HT-29 (cell line): ENCODE data around the gene ZNF555. TPM values are rescaled to one million over a fixed set of nuclear protein-coding genes. Genes with fewer than 3 reads are reported as not detected.
A peak's percentile ranks its signal among the peaks of the same experiment; 100 is the strongest.
"Not testable (repeated sequence)": the region's sequence is repeated elsewhere in the genome, so short reads cannot be mapped to it uniquely, and the experiment has no call there.

Experiments used
- DNase-seq: peaks from one replicate; pipeline ENCODE4 v3.0.0-alpha.2; 2015; ENCODE audit warnings: low spot score
- total RNA-seq: library from RNA; depleted of rRNA; stranded (reverse); fragments of >200 nt; shearing (Covaris generic); gene quantifications from 2 replicates; pipeline ENCODE4 v1.2.3, GENCODE V29; 2014

Gene ZNF555
- total RNA-seq, 1 experiment from 2014 or later = 1.3 TPM

DNA sequence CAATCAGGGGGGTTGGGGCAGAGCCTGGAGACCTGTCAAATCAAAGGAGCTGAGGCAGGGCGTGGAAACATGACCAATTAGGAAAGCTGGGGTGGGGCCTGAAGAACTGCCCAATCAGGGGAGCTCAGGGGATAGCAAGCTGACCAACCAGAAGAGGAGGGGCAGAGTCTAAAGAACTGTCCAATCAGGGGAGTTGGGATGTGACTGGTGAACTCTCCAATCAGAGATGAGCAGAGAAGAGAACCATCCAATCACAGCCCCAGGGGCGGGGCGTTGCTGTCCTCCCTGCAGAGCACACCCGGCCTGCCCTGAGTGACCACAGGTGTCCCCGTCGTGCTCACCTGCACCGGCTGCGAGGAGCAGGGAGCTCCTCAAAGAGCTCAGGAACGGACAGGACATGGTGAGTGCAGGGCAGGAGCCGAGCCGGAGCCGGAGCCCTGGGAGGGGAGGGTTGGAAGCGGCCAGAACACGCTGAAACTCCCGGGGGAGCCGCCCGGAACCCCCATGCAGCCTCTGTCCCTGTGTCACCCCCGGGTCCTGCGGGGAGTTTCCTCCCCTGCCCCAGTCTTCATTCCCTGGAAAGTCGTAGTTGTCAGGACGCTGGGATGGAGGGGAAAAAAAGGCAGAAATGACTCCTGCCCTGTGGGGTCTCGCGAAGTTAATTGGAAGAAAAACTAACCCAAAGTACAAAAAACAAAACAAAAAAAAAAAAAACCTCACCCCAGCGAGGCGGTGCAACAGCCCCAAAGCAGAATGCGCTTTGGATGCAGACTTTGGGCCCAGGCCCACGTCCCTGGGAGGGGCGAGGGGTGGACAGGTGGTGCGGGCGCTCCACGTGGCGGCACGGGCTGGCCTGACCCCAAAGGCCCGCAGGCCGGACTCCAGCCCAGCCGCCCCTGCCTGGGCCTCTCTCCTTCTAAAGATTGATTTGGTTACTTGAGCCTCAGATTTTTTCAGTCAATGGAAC lies 26.0 kb downstream of the ZNF555 start, which contains the start of gene ZNF556:
ZNF556 (plus strand) TSS at position 311 of the 967 bp plus-strand sequence; CDS start at position 398, 87 bp downstream.
- peak; percentile 72 for DNase-seq

DNA sequence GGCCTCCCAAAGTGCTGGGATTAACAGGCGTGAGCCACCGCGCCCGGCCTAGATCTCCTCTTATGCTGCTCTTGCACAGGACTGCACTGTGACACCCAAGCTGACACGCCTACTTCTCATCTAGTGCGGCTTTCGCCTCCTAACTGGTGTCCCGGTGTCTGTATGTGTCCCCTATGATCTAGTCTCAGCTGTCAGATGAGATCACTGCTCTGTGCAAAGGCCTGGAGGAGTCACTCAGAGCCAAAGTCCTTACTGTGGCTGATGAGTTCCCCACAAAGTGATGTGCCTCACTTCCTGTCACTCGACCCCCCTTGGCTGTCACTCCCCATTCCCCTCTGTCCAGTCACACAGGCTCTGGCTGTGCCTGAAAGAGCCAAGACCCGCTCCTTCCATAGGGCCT lies 28.3 kb downstream of the ZNF555 start:
- DNase-seq = no peak

DNA sequence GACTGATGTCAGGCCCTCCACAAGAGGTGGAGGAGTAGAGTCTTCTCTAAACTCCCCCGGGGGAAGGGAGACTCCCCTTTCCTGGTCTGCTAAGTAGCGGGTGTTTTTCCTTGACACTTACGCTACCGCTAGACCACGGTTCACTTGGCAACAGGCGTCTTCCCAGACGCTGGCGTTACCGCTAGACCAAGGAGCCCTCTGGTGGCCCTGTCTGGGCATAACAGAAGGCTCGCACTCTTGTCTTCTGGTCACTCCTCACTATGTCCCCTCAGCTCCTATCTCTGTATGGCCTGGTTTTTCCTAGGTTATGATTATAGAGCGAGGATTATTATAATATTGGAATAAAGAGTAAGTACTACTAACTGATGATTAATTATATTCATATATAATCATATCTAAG lies 30.9 kb downstream of the ZNF555 start:
- DNase-seq = not testable (repeated sequence)

DNA sequence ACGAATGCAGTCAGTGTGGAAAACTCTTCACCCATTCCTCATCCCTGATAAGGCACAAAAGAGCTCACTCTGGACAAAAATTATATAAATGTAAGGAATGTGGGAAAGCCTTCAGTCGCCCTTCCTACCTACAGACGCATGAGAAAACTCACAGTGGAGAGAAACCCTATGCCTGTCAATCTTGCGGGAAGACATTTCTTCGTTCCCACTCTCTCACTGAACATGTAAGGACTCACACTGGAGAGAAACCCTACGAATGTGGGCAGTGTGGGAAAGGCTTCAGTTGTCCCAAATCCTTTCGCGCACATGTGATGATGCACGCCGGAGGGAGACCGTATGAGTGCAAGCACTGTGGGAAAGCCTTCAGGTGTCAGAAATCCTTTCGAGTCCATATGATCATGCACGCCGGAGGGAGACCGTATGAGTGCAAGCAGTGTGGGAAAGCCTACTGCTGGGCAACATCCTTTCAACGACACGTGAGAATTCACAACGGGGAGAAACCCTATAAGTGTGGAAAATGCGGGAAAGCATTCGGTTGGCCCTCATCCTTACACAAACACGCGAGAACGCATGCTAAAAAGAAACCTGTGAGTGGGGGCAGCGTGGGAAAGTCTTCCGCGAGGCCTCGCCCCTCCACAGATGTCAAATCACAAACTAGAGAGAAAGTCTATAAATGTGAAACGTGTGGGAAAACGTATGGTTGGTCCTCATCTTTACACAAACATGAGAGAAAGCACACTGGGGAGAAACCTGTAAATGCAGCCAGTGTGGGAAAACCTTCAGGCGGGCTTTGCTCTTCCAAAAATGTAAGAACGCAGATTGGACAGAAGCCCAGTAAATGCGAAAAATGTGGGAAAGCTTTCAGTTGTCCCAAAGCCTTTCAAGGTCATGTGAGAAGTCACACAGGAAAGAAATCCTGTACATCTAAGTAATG lies 36.4 kb downstream of the ZNF555 start:
- DNase-seq = no peak

DNA sequence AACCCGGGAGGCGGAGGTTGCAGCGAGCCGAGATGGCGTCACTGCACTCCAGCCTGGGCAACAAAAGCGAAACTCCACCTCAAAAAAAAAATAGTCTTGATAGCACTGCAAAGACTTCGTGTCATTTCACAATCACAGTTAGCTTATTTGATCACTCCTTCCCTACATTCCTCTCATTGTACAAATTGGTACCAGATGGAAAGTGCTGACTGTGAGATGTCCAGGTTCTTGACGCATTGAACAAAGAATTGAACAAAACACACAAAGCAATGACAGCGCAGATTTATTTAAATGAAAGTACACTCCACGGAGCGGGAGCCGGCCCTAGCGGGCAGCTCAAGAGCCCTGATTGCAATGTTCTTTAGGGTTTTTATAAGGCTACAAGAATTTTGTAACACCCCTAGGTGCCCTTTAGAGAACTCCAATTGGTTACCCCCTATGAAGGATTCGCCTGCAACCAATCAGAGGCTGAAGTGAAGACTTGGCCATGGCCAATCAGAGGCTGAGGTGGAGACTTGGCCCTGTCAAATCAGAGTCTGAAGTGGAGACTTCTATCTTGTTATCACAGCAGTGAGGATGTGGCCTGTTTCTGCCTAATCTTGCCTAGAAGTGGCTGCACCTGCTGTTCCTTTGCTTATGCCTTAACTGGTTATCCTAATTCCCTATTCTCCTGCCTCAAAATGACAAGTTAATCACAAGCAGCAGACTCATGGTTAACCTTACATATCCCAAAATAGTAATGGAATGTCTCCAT lies 42.6 kb downstream of the ZNF555 start:
- no peak for DNase-seq

DNA sequence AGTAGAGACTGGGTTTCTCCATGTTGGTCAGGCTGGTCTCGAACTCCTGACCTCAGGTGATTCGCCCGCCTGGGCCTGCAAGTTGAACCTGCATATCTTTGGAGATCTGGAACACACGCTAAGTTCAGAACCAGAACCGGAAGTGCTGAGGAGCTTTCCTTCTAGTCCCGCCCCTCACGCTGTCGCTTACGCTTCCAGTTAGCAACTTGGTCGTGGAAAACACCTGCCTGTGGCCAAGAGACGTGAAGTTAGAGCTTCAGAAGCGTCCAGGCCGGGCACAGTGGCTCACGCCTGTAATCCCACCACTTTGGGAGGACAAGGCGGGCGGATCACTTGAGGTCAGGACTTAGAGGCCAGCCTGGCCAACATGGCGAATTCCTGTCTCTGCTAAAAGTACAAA lies 44.5 kb downstream of the ZNF555 start:
- DNase-seq = no peak

DNA sequence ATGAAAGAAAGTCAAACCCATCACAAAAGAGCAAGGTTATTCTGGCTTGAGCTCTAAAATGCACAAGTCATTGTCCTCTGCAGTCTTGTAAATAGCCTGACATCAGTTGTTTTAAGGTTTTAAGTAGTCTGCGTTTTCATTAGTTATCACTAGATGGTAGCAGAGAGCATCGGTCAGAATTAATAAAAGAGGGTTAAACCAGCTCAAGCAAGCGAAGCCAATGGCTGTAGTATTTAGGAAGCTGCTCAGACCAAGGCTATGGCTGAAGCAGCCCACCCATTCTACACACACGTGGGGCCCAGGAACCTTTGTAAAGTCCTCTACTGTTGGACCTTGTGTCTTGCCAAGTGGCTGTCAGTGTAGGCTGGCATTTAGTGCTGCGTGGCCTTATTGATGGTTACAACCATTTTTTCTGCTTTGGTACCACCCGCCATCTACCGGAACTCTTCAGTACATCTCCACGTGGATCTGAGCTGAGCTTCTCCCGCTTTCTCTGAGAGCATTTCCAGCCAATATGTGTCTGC lies 46.2 kb downstream of the ZNF555 start:
- peak; percentile 87 for DNase-seq

DNA sequence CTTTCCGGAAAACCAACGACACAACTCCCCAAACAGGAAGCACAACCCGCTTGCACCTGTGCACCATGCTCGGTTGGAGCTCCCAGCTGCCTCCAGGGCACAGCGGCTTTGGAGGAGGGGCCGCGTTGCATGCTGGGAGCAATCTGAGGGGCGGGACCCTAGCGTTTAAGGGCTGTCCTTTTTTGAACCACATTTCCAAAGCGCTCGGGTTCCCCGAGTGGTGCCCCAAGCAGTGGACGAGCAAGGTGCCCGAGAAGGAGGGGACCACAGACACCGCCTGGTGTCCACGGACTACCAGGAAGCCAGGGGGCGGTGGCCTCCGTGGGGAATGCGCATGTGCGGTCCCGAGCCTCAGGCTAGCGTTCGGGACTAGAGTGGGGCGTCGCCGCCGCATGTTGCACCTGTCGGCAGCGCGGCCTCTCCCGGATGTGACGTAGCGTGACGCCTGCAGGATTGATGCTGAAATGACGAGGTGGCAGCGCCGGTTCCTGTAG lies 47.5 kb downstream of the ZNF555 start:
- peak; percentile 91 for DNase-seq

DNA sequence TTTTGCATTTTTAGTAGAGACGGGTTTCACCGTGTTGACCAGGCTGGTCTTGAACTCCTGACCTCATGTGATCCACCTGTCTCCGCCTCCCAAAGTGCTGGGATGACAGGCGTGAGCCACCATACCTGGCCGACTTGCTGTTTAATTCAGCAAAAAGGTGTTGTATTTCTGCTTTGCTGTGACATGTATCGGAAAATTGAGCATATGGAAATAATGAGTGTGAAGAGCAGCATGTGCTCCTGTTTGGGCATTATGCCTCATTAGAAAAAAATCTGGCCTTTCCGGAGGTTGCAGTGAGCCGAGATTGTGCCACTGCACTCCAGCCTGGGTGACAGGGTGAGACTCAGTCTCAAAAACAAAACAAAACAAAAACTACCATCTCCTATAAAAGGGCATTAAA lies 49.3 kb downstream of the ZNF555 start:
- DNase-seq = not testable (repeated sequence)

DNA sequence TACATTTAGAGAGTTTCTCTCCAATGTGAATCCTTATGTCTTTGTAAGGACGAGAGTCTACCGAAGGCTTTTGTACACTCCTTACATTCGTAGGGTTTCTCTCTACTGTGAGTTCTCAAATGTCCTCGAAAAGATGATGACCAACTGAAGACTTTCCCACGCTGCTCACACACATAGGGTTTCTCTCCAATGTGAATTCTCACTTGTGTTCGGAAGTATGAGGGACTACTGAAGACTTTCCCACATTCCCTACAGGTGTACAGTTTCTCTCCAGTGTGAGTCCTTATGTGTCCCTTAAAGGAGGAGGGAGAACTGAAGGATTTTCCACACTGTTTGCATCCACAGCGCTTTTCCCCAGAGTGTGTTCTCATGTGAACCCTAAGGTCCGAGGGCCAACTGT lies 55.4 kb downstream of the ZNF555 start:
- no peak for DNase-seq

DNA sequence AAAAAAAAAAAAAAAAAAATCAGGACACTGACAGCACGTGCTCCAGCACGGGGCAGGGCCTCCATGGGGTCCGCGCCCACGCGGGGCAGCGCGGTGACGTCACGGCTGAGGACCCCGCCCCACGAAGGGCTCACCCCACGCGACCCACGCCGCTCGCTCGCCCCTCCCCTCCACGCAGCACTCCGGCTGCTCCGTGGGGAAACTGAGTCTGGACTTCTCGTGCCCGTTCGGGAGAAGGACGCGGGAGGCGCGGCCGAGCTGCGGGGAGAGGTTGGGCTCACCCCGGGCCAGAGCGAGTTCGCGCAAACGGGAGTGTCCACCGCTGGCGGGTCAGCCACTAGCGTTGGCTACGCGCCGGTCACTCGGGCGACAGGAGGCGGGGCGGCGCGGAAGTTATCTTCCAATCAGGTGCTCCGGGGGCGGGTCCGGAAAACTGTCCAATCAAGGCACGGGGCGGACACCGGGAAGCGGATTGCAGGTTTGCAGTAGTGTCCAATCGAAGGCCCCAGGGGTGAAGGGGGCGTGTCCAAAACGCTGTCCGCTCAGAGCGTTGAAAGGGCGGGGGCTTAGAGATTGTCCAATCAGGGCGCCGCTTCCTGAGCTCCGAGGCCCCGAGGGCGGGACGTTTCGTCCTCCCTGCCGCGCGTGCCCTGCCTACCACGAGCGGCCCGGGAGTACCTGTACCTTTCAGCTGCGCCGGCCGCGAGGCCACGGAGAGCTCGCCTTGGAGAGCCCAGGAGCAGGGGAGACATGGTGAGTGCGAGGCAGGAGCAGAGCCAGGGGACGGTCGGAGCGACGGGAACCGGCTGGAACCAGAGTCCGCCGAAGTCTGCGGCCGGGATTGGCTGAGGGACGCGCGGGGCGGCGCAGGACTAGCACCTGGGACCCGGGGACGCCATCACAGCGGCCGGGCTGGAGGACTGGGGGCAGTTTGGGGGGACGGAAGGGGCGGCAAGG lies 59.3 kb downstream of the ZNF555 start, which contains the start of gene ZNF57:
ZNF57 (plus strand) TSS at position 633 of the 957 bp plus-strand sequence; CDS start at position 751, 118 bp downstream.
- peak; percentile 96 for DNase-seq

DNA sequence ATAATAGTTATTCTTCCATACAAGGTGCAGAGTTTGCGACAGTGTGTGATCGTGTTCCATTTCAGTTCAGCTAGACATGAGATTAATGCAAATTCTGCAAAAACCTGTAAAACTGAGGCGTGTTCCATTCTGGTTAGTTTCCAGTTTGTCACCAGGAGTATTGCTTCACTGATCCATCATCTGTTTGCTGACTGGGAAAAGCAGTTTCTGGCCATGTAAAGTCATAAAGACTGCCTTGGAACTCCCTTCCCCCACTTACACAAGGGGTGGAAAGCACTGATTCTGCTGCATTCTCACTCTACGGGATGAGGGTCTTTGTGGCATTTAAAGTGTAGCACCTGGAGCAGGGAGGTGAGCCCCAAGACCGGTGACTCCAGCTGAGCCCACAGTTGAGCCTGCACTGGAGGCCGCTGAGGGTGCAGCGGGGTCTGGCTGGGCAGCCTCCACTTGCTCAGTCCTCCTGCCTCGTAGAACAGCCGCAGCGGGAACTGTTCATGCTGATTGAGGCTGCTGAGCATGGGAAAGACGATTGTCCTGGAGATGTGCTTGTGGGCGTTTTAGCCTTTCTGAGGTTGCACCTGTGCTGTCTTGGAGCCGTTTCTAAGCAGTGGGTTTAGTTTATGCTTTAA lies 61.4 kb downstream of the ZNF555 start:
- DNase-seq = no peak

DNA sequence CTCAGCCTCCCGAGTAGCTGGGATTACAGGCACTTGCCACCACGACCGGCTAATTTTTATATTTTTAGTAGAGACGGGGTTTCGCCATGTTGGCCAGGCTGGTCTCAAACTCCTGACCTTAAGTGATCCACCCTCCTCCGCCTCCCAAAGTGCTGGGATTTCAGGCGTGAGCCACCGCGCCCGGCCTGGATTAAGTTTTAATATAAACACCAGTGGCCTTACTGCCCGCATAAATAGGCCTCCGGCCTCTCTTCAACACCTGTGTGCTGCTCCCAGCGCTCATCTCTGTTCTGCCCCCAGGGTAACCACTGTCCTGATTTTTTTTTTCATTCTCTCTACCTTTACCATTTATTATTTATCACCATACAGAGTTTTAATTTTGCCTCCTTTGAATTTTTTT lies 62.1 kb downstream of the ZNF555 start:
- DNase-seq = not testable (repeated sequence)

DNA sequence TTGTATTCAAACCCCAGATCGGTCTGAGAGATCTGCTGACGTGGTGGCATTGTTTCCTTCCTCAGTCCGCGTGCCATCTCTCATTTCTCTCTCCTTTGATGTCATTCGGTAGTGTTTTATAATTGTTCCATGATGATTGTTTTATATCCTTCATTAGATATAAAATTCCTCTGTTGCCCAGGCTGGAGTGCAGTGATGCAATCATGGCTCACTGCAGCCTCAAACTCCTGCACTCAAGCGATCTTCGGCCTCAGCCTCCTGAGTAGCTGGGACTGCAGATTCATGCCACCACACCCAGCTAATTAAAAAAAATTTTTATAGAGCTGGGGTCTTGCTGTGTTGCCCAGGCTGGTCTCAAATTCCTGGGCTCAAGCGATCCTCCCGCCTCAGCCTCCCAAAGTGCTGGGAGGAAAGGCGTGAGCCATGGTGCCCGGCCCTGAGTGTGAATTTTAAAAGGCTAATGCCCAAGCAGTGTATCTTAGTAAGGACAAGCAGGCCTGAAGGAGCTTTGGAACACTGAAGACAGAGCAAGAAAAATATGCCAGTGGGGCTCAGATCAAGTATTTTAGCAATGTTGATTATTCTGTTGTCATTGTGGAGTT lies 64.7 kb downstream of the ZNF555 start:
- DNase-seq = no peak

DNA sequence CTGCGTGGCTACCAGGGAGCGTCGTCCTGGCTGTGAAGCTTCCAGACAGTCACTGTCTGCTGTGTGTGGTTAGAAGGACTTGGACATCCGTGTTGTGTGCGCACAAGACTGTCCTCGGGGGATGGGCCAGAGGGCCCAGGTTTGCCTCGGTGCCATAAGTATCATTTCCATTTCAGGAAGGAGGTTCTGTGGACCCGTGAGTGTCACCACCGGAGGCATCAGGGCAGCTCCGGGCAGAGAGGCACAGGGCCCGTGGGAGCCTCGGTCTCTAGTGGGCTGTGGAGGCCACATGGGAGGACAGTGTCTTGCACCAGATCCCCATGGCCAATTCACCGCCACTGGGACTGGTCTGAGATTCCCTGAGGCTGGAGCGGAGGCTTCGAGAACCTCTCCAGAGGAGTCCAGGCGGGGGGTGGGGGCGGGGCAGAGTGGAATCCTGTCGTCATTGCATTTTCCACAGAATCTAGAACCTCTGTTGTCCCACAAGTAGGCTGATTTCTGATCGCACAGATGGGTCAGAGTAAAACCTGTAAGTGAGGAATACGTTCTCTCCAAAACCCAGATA lies 65.4 kb downstream of the ZNF555 start:
- no peak for DNase-seq
